Measurements from ENCODE around the gene TNK1.

Gene TNK1

GRCh38 chr17:7355053-7355452 lies 25.8 kb upstream of the TNK1 start, which contains the start of gene TMEM95:
Gene TMEM95 (plus strand): TSS chr17:7355156. CDS start chr17:7355205, 49 bp downstream.
- H3K4me3 ChIP-seq (ENCODE audit: low read depth, low read length): no peak within 1 kb of the TSS
- H3K4me1 ChIP-seq: no peaks in the 10 kb centered on the region
- H3K36me3 ChIP-seq: no peaks in the 10 kb centered on the region
- no peaks in the 10 kb centered on the region for H3K27me3 ChIP-seq
- DNase-seq: peak; percentile 53
- H3K9me3 ChIP-seq: no peaks in the 10 kb centered on the region
- TF ChIP-seq, protein P1, sequence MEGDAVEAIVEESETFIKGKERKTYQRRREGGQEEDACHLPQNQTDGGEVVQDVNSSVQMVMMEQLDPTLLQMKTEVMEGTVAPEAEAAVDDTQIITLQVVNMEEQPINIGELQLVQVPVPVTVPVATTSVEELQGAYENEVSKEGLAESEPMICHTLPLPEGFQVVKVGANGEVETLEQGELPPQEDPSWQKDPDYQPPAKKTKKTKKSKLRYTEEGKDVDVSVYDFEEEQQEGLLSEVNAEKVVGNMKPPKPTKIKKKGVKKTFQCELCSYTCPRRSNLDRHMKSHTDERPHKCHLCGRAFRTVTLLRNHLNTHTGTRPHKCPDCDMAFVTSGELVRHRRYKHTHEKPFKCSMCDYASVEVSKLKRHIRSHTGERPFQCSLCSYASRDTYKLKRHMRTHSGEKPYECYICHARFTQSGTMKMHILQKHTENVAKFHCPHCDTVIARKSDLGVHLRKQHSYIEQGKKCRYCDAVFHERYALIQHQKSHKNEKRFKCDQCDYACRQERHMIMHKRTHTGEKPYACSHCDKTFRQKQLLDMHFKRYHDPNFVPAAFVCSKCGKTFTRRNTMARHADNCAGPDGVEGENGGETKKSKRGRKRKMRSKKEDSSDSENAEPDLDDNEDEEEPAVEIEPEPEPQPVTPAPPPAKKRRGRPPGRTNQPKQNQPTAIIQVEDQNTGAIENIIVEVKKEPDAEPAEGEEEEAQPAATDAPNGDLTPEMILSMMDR (IDR thresholded peaks at IDR 0.05; ENCODE audit: low read depth, low read length): no peak

- DNase-seq: no peak
- TF ChIP-seq, protein P1 (IDR thresholded peaks at IDR 0.05; ENCODE audit: low read depth, low read length): no peak
- no peak overlapping the region for H3K4me3 ChIP-seq (ENCODE audit: low read depth, low read length)
- H3K36me3 ChIP-seq: no peaks in the 10 kb centered on the region
- no peaks in the 10 kb centered on the region for H3K9me3 ChIP-seq
- H3K27me3 ChIP-seq: no peaks in the 10 kb centered on the region
- H3K4me1 ChIP-seq: no peaks in the 10 kb centered on the region
Observed at GRCh38 chr17:7355573-7355972, 25.3 kb upstream of the TNK1 start.

DNA sequence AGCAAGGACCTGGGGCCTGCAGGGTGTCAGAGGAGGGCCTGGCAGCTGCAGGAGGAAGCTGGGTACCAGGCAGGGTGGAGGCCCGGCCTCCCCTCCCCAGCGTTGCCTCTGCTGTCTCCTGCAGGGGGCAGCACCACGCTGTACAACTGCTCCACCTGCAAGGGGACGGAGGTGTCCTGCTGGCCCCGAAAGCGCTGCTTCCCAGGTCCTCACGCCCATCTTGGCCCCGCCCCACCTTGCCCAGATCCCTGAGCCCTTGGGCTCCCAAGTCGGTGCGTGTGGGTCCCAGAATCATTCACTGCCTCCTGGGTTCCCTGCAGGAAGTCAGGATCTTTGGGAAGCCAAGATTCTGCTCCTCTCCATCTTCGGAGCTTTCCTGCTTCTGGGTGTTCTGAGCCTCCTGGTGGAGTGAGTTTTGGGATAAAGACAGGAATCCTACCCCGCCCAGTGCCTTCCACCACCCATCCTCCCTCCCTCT lies 24.8 kb upstream of the TNK1 start:
- no peaks in the 10 kb centered on the region for H3K27me3 ChIP-seq
- peak; percentile 77 for DNase-seq
- TF ChIP-seq, protein P1 (IDR thresholded peaks at IDR 0.05; ENCODE audit: low read depth, low read length): peak; percentile 71
- no peak overlapping the region for H3K4me3 ChIP-seq (ENCODE audit: low read depth, low read length)
- no peaks in the 10 kb centered on the region for H3K9me3 ChIP-seq
- H3K4me1 ChIP-seq: no peaks in the 10 kb centered on the region
- H3K36me3 ChIP-seq: no peaks in the 10 kb centered on the region

GRCh38 chr17:7356756-7357155 lies 24.1 kb upstream of the TNK1 start:
- H3K4me1 ChIP-seq: no peaks in the 10 kb centered on the region
- H3K9me3 ChIP-seq: no peaks in the 10 kb centered on the region
- TF ChIP-seq, protein P1 (IDR thresholded peaks at IDR 0.05; ENCODE audit: low read depth, low read length): no peak
- no peaks in the 10 kb centered on the region for H3K36me3 ChIP-seq
- no peak overlapping the region for H3K4me3 ChIP-seq (ENCODE audit: low read depth, low read length)
- DNase-seq: no peak
- no peaks in the 10 kb centered on the region for H3K27me3 ChIP-seq

DNA sequence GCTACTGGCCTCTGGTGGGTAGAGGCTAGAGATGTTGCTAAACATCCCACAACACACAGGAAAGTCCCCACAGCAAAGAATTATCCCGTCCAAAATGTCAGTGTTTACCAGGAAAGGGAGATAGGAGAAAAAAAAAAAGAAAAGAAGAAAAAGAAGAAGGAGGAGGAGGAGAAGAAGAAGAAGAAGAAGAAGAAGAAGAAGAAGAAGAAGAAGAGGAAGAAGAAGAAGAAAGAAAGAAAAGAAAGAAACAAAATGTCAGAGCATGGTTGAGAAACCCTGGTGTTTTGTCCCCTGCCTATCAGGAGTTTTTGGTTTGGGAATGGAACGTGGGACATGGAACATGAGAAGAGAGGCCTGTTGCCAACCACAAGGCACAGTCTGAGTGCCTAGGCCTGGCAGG lies 23.5 kb upstream of the TNK1 start:
- no peak for DNase-seq
- H3K36me3 ChIP-seq: no peaks in the 10 kb centered on the region
- H3K9me3 ChIP-seq: no peaks in the 10 kb centered on the region
- H3K27me3 ChIP-seq: no peaks in the 10 kb centered on the region
- no peaks in the 10 kb centered on the region for H3K4me1 ChIP-seq
- no peak overlapping the region for H3K4me3 ChIP-seq (ENCODE audit: low read depth, low read length)
- TF ChIP-seq, protein P1 (IDR thresholded peaks at IDR 0.05; ENCODE audit: low read depth, low read length): no peak

DNA sequence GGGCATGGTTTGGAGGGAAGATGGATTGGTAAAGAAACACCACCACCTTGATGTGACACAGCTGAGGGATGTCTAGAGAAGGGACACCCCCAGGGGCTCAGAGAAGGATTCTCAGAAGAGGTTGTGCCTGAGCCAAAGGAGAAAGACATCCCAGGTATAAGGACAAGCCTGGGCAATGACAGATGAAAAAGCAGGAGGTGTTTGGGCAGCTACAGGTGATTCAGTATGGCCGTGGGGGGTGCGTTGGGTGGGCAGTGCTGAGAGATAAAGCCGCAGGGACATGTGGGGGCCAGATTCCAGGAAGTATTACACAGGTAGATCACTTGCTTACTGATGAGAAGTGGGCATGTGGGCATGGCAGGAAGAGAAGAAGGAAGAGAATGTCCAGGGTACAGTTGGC lies 19.0 kb upstream of the TNK1 start:
- no peak for DNase-seq
- Histone ChIP-seq H3K4me3 (ENCODE audit: low read depth, low read length) (no peak overlapping the region), H3K36me3 (no peaks in the 10 kb centered on the region), H3K27me3 (no peaks in the 10 kb centered on the region), H3K9me3 (no peaks in the 10 kb centered on the region), H3K4me1 (no peaks in the 10 kb centered on the region)
- TF ChIP-seq, protein P1 (IDR thresholded peaks at IDR 0.05; ENCODE audit: low read depth, low read length): no peak
